ENCODE data around the gene NCAM1. TPM values are rescaled to one million over a fixed set of nuclear protein-coding genes. Genes with fewer than 3 reads are reported as not detected.

The NCAM1 gene
- total and polyA plus RNA-seq, 2 donors from 2014 or later = 1.7 to 3.0 TPM

GRCh38 chr11:112968941-112969713 lies 7.9 kb downstream of the NCAM1 start:
- H3K36me3 ChIP-seq (ENCODE audit: control insufficient read depth in 2 of 3, insufficient read depth in 3 of 3, low read length in 3 of 3) = no peaks in the 10 kb centered on the region
- no peak overlapping the region for H3K27ac ChIP-seq (ENCODE audit: low read depth in 2 of 2, low read length in 2 of 2)
- H3K9me3 ChIP-seq (ENCODE audit: control insufficient read depth in 2 of 3, insufficient read depth in 1 of 3, low read length in 3 of 3) = no peaks in the 10 kb centered on the region
- intact Hi-C loops (cut with DNase I) = no loop called here
- no peak overlapping the region for H3K9ac ChIP-seq (ENCODE audit: low read length in 3 of 3)
- H3K4me3 ChIP-seq (ENCODE audit: low read length in 3 of 3) = no peak overlapping the region
- FAIRE-seq (no peak), DNase-seq (peak in 3 of 5 donors; percentile 21 to 80 (median 77))
- no peak for TF ChIP-seq CTCF (IDR thresholded peaks at IDR 0.05; ENCODE audit: borderline replicate concordance, extremely low read depth, insufficient read depth)
- no peaks in the 10 kb centered on the region for H3K27me3 ChIP-seq (ENCODE audit: control insufficient read depth, insufficient read depth, low read length)
- peaks cover 0 to 8% (median 0%) of the 10 kb centered on the region in 3 donors for H3K4me1 ChIP-seq (ENCODE audit: control insufficient read depth in 2 of 3, insufficient read depth in 2 of 3, low read depth in 1 of 3, low read length in 3 of 3)

- no peak for DNase-seq
- no peaks in the 10 kb centered on the region for H3K9me3 ChIP-seq (ENCODE audit: control insufficient read depth in 2 of 3, insufficient read depth in 1 of 3, low read length in 3 of 3)
- no peak for FAIRE-seq
- H3K9ac ChIP-seq (ENCODE audit: low read length in 3 of 3) = no peak overlapping the region
- no peaks in the 10 kb centered on the region for H3K27me3 ChIP-seq (ENCODE audit: control insufficient read depth, insufficient read depth, low read length)
- no peak overlapping the region for H3K27ac ChIP-seq (ENCODE audit: low read depth in 2 of 2, low read length in 2 of 2)
- TF ChIP-seq CTCF (IDR thresholded peaks at IDR 0.05; ENCODE audit: borderline replicate concordance, extremely low read depth, insufficient read depth) = no peak
- no peaks in the 10 kb centered on the region for H3K36me3 ChIP-seq (ENCODE audit: control insufficient read depth in 2 of 3, insufficient read depth in 3 of 3, low read length in 3 of 3)
- H3K4me1 ChIP-seq (ENCODE audit: control insufficient read depth in 2 of 3, insufficient read depth in 2 of 3, low read depth in 1 of 3, low read length in 3 of 3) = peaks cover 0 to 8% (median 0%) of the 10 kb centered on the region in 3 donors
- intact Hi-C loops (cut with DNase I) = no loop called here
- no peak overlapping the region for H3K4me3 ChIP-seq (ENCODE audit: low read length in 3 of 3)
These were observed 10.0 kb downstream of the NCAM1 start for GRCh38 chr11:112971195-112971594.

GRCh38 chr11:112971827-112972226 lies 10.6 kb downstream of the NCAM1 start:
- FAIRE-seq (no peak), DNase-seq (peak in 1 of 5 donors; percentile 59)
- peaks cover 0 to 8% (median 0%) of the 10 kb centered on the region in 3 donors for H3K4me1 ChIP-seq (ENCODE audit: control insufficient read depth in 2 of 3, insufficient read depth in 2 of 3, low read depth in 1 of 3, low read length in 3 of 3)
- H3K27me3 ChIP-seq (ENCODE audit: control insufficient read depth, insufficient read depth, low read length) = no peaks in the 10 kb centered on the region
- no peak for TF ChIP-seq CTCF (IDR thresholded peaks at IDR 0.05; ENCODE audit: borderline replicate concordance, extremely low read depth, insufficient read depth)
- H3K27ac ChIP-seq (ENCODE audit: low read depth in 2 of 2, low read length in 2 of 2) = no peak overlapping the region
- no peak overlapping the region for H3K9ac ChIP-seq (ENCODE audit: low read length in 3 of 3)
- intact Hi-C loops (cut with DNase I) = no loop called here
- H3K9me3 ChIP-seq (ENCODE audit: control insufficient read depth in 2 of 3, insufficient read depth in 1 of 3, low read length in 3 of 3) = no peaks in the 10 kb centered on the region
- no peaks in the 10 kb centered on the region for H3K36me3 ChIP-seq (ENCODE audit: control insufficient read depth in 2 of 3, insufficient read depth in 3 of 3, low read length in 3 of 3)
- no peak overlapping the region for H3K4me3 ChIP-seq (ENCODE audit: low read length in 3 of 3)
